Activated gamma-delta T cell treated with anti-CD3 and anti-CD28 coated beads, Interleukin-2, amount 50 U/mL, for 16 hours (primary cell): ENCODE data around the gene RPH3AL.
"Not testable (repeated sequence)": the region's sequence is repeated elsewhere in the genome, so short reads cannot be mapped to it uniquely, and the experiment has no call there.

Source experiments
- DNase-seq: peaks from one replicate; pipeline ENCODE4 v3.0.0-alpha.2; 2020; ENCODE audit warnings: low read depth

Gene RPH3AL

GRCh38 chr17:237406-237955 lies 115.1 kb downstream of the RPH3AL start:
- DNase-seq: no peak

- no peak for DNase-seq
Observed at GRCh38 chr17:236641-237405, 115.8 kb downstream of the RPH3AL start.

DNA sequence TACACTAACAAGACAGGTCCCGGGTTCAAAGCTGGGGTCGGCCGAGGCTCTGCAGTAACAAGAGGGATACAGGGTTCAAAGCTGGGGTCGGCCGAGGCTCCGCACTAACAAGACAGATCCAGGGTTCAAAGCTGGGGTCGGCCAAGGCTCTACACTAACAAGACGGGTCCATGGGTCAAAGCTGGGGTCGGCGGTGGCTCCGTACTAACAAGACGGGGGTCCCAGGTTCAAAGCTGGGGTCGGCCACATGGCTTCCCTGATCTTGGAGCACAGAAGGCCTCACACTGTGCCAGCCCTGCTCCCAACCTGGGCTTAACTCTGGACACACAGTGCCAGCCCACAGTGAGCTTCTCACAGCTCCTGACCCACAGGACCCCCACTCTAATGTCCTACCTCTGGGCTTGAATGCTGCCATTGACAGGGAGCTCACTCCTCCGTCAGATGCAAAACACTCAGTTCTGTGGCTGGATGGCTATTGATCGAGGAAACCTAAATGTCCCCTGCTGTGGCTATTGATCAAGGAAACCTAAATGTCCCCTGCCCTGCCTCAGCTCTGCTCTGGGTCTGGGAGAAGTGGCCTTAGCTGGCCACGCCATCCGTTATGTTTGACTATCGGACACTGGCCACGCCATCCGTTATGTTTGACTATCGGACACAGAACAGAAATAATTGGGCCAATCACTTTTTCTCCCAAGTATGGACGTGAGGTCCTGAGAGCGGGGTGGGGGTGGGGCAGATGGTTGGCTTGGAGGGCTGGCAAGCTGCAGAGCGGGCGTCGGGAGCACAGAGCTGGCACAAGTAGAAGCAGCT lies 116.6 kb downstream of the RPH3AL start:
- DNase-seq: no peak

- DNase-seq: not testable (repeated sequence)
Observed at GRCh38 chr17:234994-235830, 117.4 kb downstream of the RPH3AL start.

DNA sequence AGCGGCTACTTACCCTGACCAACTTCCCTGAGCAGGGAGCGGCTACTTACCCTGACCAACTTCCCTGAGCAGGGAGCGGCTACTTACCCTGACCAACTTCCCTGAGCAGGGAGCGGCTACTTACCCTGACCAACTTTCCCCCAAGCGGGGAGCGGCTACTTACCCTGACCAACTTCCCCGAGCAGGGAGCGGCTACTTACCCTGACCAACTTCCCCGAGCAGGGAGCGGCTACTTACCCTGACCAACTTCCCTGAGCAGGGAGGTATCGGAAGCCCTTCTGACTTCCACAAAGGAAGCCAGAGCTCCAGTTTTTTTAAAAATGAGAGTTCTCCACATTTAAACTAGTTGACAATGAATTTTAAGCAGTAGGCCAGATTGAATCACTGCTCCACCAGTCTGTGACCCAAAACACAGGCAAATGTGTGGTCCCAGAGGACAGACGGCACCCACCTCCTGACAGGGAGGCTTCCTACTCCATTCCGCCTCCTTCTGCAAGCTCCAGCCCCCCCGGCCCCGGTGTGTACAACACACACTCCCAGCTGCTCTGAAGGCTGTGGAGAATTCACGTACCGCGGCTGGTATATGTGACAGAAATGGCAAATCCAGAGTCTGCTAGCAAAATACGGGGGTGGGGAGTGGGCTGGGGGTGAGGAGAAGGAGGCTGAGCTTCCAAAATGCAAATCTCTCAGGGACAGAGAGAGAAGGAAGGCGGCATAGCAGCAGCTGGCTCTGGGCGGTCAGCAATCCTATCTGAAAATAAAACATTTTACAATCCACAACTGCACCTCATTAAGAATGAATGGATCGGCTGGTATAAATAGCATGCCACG lies 118.2 kb downstream of the RPH3AL start:
- not testable (repeated sequence) for DNase-seq

DNA sequence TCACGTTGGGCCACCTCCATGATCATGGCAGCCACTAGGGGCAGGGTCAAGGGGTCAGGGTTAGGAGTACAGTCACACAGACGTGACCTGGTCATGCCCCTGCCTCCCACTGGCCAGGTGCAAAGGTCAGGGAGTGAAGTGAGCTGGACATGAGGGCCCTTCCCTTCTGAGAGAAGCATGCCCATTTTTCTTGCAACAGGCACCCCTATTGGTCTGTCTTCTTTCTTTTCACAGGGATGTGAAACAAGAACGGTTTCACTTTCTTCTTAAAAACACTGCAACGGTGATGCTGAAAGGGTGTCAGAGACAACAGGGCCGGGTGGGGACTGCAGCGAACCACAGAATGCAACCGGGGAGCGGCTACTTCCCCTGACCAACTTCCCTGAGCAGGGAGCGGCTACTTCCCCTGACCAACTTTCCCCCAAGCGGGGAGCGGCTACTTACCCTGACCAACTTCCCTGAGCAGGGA lies 119.1 kb downstream of the RPH3AL start:
- DNase-seq: no peak

GRCh38 chr17:231966-232807 lies 120.4 kb downstream of the RPH3AL start:
- no peak for DNase-seq

- DNase-seq: no peak
Observed at GRCh38 chr17:231191-231965, 121.2 kb downstream of the RPH3AL start.

DNA sequence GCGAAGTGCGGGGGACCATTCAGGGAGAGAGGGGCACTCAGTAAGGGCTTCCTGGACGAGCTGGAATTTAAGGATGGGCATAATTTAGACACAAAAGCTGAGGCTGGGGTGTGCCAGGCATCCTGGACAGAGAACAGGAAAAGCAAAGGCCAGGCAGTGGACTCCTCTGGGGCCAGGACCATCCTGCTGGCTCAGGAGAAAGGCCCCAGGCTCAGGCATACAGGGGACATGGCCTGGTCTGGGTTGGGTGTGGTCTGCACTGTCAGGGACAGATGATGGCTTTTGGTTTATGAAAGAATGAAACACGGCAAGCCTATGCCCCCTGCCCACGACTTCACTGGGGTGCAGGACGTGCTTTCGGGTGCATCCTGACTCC lies 122.2 kb downstream of the RPH3AL start:
- DNase-seq: no peak

DNA sequence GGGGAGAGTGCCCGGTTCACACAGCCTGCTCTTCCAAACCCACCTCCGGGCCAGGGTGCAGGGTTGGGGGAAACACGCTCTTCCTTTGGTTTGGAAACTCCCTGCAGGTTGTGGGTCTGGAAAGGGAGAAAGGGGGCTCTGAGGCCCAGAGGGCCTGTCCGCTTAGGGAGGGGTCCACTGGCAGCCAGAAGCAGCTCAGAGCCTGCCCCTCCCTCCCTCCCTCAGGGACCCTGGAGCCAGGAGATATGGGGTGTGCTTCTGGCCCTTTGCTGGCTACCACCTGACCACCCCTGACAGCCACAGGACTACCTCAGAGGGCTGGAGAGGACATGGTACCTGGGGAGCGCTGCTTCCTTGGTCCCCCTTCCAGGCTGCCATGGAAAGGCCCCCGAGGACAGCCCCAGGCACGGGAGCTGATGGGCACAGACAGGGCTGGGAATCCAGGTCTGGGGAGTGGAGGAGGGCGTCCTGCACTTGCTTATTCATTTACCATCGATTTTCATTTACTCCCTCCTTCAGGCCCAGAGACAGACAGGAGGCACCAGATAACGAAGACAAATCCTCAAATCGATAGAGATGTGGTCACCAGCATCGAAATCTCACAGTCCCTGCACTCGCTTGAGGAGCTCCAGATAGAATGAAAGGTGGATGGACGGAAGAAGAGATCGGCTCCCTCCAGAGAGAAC lies 122.8 kb downstream of the RPH3AL start:
- DNase-seq: no peak

- DNase-seq: no peak
Observed at GRCh38 chr17:228951-229708, 123.5 kb downstream of the RPH3AL start.

GRCh38 chr17:227946-228615 lies 124.5 kb downstream of the RPH3AL start:
- no peak for DNase-seq

DNA sequence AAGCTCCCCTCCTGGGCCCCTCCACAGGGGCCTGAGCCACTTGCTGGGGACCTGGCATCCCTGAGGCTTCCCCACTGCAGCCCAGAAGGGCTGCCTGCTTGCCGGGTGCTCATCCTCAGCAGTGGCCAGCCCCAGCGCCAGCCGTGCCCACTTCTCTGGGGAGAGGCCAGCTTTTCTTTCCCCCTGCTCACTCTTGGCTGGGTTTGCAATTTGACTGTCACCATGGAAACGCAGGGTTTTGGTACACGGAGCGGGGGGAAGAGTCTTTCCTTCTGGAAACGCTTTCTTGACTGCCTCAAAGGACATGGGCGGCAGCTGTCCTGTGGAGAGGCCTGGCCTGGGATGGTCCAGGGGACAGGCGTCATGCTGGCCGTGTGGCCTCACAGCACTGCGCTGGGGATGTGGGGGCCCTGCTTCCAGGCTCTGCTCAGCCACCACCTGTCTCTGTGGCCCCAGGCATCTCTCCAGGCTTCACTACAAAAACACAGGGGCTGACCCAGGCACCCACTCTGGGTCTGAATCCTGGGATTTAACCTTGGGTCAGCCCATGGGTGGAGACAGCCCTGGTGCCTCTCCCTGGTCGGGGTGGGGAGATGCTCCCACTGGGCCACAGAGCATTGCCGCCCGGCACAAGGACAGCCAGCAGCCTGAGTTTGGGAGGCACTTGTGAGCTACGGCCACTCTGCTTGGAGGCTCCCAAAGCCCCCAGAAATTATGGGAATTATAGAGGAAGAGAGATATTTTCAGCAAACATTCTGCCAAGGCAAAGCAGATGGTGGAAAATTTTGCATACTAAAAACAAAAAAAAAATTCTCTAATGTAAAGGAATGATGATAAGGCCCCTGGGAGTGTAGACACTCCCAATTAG lies 125.3 kb downstream of the RPH3AL start:
- DNase-seq: no peak

DNA sequence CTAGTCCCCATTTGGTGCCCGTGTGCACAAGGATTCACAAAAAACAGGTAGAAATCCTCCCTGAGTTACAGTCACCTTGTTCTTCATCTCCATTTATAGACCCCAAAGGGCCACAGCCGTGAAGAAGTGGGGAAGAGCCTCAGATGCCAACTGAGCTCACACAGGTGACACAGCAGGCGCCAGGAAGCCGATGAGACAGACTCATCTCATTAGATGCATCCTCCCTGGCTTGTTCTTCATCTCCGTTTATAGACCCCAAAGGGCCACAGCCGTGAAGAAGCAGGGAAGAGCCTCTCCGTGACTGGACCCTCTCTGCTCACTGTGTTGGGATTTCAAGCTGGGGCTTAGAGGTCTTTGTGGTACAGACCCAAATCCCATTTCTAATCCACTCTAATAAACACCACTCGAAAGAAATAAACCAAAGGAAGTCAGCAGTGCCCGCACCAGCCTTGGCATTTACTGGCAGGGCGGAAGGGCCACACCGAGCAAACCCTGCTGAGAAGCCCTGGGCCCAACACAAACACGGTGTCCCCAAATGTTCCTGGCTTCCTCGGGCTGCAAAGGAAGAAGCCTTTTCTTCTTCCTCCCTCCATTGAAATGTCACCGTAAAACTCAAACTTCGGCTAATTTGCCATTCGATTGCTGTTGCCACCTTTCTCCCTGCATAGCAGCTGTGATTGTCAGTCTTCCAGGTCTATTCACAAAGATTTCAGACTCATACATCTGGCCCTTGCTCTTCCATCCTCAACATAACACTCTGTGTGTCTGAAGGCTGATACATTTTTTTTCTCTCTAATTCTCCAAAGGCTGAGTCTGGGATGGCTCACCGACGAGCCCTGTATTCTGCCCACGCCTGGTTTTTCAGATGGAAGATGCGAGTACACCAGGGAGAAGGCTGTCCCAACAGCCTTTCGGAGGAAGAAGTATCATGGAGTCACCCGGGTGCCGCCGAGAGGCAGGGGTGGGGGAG lies 126.2 kb downstream of the RPH3AL start:
- no peak for DNase-seq

GRCh38 chr17:225551-225950 lies 127.1 kb downstream of the RPH3AL start:
- DNase-seq: no peak
